Muscle of back (tissue), 11 donors: ENCODE measurements around the gene CD82. TPM values are rescaled to one million over a fixed set of nuclear protein-coding genes. Genes with fewer than 3 reads are reported as not detected.

ENCODE experiments used
- DNase-seq, 3 donors: peaks; one replicate each; pipeline versions ENCODE4 v3.0.0 to v3.0.0-alpha.2; 2013
- polyA plus RNA-seq, 10 donors: library from polyadenylated mRNA; unstranded; fragments of 120-200 nt; gene quantifications; one replicate each; pipeline ENCODE4 v1.2.1, GENCODE V29; 2013; ENCODE audit not compliant: insufficient read length in 10 of 10

Gene CD82
- polyA plus RNA-seq, 10 donors: 51.4 to 86.8 (median 59.4) TPM

- DNase-seq: no peak
These were observed 32.0 kb downstream of the CD82 start for GRCh38 chr11:44597358-44598012.

- DNase-seq: no peak
These were observed 33.4 kb downstream of the CD82 start for GRCh38 chr11:44598831-44599230.

- DNase-seq: no peak
These were observed 34.8 kb downstream of the CD82 start for GRCh38 chr11:44600261-44600660.

GRCh38 chr11:44600839-44601383 is 35.4 kb downstream of the CD82 start:
- peak; percentile 74 to 88 (median 77) for DNase-seq

GRCh38 chr11:44601471-44602370 is 36.3 kb downstream of the CD82 start:
- DNase-seq: no peak

- DNase-seq: no peak
These were observed 37.4 kb downstream of the CD82 start for GRCh38 chr11:44602891-44603310.

GRCh38 chr11:44604171-44604581 is 38.7 kb downstream of the CD82 start:
- no peak for DNase-seq

- no peak for DNase-seq
These were observed 39.7 kb downstream of the CD82 start for GRCh38 chr11:44605068-44605708.

- no peak for DNase-seq
These were observed 40.5 kb downstream of the CD82 start for GRCh38 chr11:44605965-44606364.

- DNase-seq: no peak
These were observed 41.0 kb downstream of the CD82 start for GRCh38 chr11:44606472-44606871.

GRCh38 chr11:44607319-44607962 is 42.0 kb downstream of the CD82 start:
- no peak for DNase-seq

GRCh38 chr11:44607987-44608386 is 42.5 kb downstream of the CD82 start:
- no peak for DNase-seq

- no peak for DNase-seq
These were observed 43.2 kb downstream of the CD82 start for GRCh38 chr11:44608651-44608990.

- DNase-seq: no peak
These were observed 43.7 kb downstream of the CD82 start for GRCh38 chr11:44608991-44609782.

GRCh38 chr11:44609783-44610155 is 44.3 kb downstream of the CD82 start:
- DNase-seq: no peak

- no peak for DNase-seq
These were observed 44.9 kb downstream of the CD82 start for GRCh38 chr11:44610186-44610955.

GRCh38 chr11:44611088-44611487 is 45.6 kb downstream of the CD82 start:
- no peak for DNase-seq

- no peak for DNase-seq
These were observed 46.4 kb downstream of the CD82 start for GRCh38 chr11:44611687-44612434.

GRCh38 chr11:44613153-44613552 is 47.7 kb downstream of the CD82 start:
- no peak for DNase-seq
